ENCODE results near the gene MPLKIP.
"Not testable (repeated sequence)": the region's sequence is repeated elsewhere in the genome, so short reads cannot be mapped to it uniquely, and the experiment has no call there.

The MPLKIP gene

DNA sequence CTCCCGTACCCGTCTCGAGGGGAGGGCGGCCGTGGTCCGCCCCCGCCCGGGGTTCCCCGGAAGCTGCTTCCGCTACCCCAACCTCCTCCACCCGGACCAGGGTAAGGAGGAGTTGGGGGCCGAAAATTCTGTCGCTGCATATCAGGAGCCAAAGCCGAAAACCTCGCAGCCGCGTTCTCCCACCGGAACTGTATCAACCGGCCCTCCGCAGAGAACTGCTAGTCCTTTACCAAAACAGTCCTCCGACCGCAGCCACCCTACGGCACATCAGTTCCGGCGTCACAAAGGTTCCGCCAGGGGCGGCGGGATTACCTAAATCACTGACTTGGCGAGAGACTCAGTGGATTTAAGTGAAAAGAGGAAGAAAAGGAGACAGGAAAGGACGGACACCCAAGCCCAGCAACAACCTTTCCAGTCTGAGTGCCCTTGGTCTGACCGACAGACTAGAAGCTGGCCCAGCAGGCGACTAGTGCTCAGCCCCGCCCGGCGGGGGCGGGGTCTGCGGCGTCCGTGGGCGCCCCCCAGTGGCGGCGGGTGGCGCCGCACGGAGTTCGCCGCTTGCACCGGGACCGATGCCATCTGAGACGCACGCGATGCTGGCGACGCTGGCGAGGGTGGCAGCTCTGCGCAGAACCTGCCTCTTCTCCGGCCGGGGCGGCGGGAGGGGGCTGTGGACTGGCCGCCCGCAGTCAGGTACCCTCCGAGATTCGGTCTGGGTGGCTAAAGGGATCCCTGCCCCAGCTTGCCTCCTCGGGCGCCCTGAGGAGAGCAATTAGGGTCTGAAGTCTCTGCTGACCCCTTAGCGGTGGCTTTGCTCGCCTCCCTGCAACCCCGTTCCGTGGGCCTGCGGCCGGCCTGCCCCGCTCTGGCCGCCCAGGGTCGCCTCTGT, at the start of gene MPLKIP, which contains the start of gene SUGCT:
TSS of gene MPLKIP (minus strand) at position 195 of the 889 bp plus-strand sequence. CDS start at position 140, 55 bp downstream.
TSS of gene SUGCT (plus strand) at position 578 of the 889 bp plus-strand sequence.
- Histone ChIP-seq H3K27me3 (no peaks in the 10 kb centered on the region), H3K9ac (peak within 1 kb of the TSS; percentile 98), H3K9me3 (peaks cover 9% of the 10 kb centered on the region; the same call in 1 of the 2 replicates), H3K27ac (peak within 1 kb of the TSS; percentile 97), H3K36me3 (peaks cover 19% of the 10 kb centered on the region), H3K4me1 (peaks cover 17% of the 10 kb centered on the region), H3K4me2 (peak within 1 kb of the TSS; percentile 80), H3K4me3 (peak within 1 kb of the TSS; percentile 99), H4K20me1 (peaks cover 47% of the 10 kb centered on the region)
- TF ChIP-seq Cebpa-rat (IDR thresholded peaks at IDR 0.05), result no peak

DNA sequence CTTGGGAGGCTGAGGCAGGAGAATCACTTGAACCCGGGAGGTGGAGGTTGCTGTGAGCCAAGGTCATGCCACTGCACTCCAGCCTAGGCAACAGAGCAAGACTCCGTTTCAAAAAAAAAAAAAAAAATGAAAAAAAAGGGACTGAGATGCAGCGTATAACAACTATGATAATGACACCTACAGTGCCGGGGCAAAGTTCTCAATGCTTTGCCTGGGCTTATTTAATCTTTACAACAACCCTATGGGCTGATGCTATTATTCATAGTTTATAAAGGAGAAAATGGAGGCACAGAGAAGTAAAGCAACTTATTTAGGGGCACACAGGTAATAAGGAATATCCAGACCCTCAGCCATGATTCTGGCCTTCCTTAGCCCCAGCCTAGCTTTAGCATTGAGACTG, 48.0 kb upstream of the MPLKIP start:
- H3K4me1 ChIP-seq, result no peaks in the 10 kb centered on the region
- no peaks in the 10 kb centered on the region for H3K36me3 ChIP-seq
- H3K4me3 ChIP-seq, result no peak overlapping the region
- H4K20me1 ChIP-seq, result no peaks in the 10 kb centered on the region
- no peak overlapping the region for H3K4me2 ChIP-seq
- H3K9ac ChIP-seq, result no peak overlapping the region
- no peaks in the 10 kb centered on the region for H3K27me3 ChIP-seq
- no peaks in the 10 kb centered on the region for H3K9me3 ChIP-seq
- TF ChIP-seq Cebpa-rat (IDR thresholded peaks at IDR 0.05), result no peak
- no peak overlapping the region for H3K27ac ChIP-seq

DNA sequence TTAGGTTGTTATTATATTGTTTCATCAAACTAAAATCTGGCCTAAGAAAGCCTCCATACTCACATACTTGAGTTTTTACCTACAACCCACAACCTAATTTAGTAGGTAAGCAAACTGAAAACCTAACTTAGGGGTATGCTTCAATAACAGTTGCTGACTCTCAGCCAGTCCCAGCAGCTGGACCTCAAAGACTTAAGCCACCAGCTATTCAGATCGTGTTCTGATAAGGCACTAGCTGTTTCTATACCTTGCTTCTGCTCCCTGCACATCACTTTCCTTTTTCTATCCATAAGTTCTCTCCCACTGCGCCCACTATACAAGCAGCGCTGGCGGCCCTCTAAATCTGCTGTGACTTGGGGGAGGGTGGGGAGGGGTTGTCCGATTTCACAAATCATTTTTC, 42.6 kb upstream of the MPLKIP start:
- Histone ChIP-seq H3K36me3 (no peaks in the 10 kb centered on the region), H3K4me3 (no peak overlapping the region), H3K4me2 (no peak overlapping the region), H3K9me3 (no peaks in the 10 kb centered on the region), H3K27ac (no peak overlapping the region), H4K20me1 (no peaks in the 10 kb centered on the region), H3K9ac (no peak overlapping the region), H3K27me3 (no peaks in the 10 kb centered on the region), H3K4me1 (no peaks in the 10 kb centered on the region)
- no peak for TF ChIP-seq Cebpa-rat (IDR thresholded peaks at IDR 0.05)

DNA sequence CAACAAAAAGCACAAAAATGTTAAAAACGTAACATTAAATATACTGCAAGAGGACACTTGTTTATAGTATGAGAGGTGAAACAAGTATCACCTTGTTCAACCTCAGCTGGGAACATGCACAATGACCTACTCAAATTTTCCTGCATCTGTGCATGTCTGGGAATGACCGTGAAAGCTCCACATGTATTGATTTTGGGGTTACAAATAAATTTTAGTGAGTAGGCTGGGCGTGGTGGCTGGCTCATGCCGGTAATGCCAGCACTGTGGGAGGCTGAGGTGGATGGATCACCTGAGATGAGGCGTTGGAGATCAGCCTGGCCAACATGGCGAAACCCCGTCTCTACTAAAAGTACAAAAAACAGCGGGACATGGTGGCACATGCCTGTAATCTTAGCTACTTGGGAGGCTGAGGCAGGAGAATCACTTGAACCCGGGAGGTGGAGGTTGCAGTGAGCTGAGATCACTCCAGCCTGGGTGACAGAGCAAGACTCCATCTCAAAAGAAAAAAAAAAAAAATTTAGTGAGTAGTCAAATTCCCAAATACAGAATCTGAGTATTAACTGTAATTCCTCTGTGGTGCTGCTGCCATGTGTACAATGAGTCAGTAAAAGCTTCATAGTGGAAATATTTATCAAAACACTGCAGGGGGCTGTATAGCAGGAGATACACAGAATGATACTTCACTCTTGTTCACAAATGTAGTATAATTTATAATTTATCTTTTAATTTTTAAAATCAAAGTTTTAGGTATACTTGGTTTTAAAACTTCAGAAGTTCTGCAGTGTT, 41.5 kb upstream of the MPLKIP start:
- no peak overlapping the region for H3K4me2 ChIP-seq
- no peaks in the 10 kb centered on the region for H3K4me1 ChIP-seq
- no peaks in the 10 kb centered on the region for H3K27me3 ChIP-seq
- no peak overlapping the region for H3K4me3 ChIP-seq
- no peaks in the 10 kb centered on the region for H4K20me1 ChIP-seq
- H3K27ac ChIP-seq, result no peak overlapping the region
- no peaks in the 10 kb centered on the region for H3K9me3 ChIP-seq
- no peak overlapping the region for H3K9ac ChIP-seq
- no peak for TF ChIP-seq Cebpa-rat (IDR thresholded peaks at IDR 0.05)
- no peaks in the 10 kb centered on the region for H3K36me3 ChIP-seq

DNA sequence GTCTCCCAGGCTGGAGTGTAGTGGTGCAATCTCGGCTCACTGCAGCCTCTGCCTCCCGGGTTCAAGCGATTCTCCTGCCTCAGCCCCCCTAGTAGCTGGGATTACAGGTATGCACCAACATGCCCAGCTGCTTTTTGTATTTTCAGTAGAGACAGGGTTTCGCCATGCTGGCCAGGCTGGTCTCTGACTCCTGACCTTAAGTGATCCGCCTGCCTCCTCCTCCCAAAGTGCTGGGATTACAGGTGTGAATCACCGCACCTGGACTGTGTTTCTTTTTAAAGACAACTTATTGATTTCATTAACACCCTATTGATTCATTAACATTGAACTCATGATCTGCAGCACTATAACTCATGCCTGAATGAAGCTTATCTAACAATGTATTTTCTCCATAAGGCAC, 40.8 kb upstream of the MPLKIP start:
- not testable (repeated sequence) for H3K9me3 ChIP-seq, H3K27ac ChIP-seq, H4K20me1 ChIP-seq, H3K4me3 ChIP-seq, H3K4me2 ChIP-seq, H3K27me3 ChIP-seq, H3K36me3 ChIP-seq, H3K9ac ChIP-seq, H3K4me1 ChIP-seq

DNA sequence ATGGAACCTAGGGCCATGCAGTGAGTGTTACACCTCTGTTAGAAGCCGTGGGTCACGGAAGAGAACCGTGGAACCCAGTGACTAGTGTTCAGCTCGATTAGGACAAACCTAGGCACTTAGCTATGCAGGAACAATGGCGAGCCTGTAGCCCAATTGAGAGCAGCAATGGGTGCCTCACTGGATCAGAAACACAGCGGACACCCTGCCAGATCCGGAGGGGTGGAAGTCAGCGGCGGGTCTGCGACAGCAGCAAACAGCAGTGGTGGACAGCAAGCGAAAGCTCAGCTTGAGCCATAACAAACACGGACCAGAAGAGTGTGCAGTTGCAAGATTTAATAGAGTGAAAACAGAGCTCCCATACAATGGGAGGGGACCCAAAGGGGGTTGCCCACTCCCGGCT, 38.7 kb upstream of the MPLKIP start:
- H3K27me3 ChIP-seq, H3K4me1 ChIP-seq, H3K36me3 ChIP-seq, H3K9me3 ChIP-seq, H3K4me3 ChIP-seq, H3K4me2 ChIP-seq, H3K27ac ChIP-seq, H3K9ac ChIP-seq, H4K20me1 ChIP-seq: not testable (repeated sequence)

DNA sequence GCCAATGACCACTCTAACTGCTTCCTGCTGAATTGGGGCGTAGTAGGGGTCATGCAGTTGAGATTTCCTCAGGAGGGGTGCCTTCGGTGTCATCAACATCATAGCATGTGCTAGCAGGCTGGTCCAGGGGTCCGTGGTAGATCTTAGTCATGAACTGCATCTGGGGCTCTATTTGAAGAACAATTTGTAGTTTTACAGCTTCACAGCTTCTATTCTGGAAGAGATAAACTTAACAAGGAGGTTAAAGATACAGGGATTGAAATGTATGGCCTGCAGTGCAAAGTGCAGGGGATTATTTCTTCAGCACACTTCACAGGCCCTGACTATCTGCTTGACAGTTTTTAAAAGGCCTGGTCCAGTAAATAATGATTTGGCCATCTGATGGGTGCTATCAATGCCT, 33.8 kb upstream of the MPLKIP start:
- H3K9ac ChIP-seq, H4K20me1 ChIP-seq, H3K27ac ChIP-seq, H3K27me3 ChIP-seq, H3K9me3 ChIP-seq, H3K4me2 ChIP-seq, H3K36me3 ChIP-seq, H3K4me3 ChIP-seq, H3K4me1 ChIP-seq: not testable (repeated sequence)

DNA sequence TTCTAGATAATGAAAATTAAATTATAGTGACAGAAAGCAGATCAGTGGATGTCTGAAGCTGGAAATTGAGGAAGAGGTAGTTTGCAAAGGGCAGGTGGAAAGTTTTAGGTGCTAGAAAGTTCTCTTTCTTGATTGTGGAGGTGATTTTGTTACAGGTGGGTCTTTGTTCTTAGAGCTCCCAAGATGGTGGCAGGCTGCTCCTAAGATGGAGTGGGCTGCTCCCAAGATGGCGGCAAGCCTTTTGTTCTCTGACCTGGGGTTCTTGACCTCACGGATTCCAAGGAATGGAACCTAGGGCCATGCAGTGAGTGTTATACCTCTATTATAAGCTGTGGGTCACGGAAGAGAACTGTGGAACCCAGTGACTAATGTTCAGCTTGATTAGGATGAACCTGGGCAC, 32.9 kb upstream of the MPLKIP start:
- TF ChIP-seq Cebpa-rat (IDR thresholded peaks at IDR 0.05), result no peak
- H3K4me1 ChIP-seq, result no peaks in the 10 kb centered on the region

DNA sequence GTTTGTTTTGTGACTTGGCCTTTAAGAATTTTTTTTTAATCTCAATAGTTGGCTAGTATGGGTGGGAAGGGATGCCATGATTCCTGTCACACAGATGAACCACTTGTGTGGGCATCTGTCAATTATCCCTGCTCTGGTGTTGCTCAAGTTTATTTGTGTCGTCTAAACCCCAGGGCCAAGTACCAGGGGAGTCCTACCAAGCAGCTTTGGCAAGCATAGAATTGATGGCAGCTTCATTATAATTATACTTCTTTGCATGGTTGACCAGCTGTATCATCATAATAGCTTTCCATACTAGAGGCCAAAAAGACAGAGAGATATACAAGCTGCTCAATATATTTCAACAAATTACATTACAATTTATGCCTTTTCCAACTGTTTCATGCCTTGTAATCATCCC, 30.8 kb upstream of the MPLKIP start:
- no peak overlapping the region for H3K27ac ChIP-seq
- H3K4me2 ChIP-seq, result no peak overlapping the region
- no peaks in the 10 kb centered on the region for H3K27me3 ChIP-seq
- no peak for TF ChIP-seq Cebpa-rat (IDR thresholded peaks at IDR 0.05)
- H3K9me3 ChIP-seq, result no peaks in the 10 kb centered on the region
- no peaks in the 10 kb centered on the region for H3K36me3 ChIP-seq
- no peaks in the 10 kb centered on the region for H4K20me1 ChIP-seq
- no peak overlapping the region for H3K4me3 ChIP-seq
- H3K4me1 ChIP-seq, result no peaks in the 10 kb centered on the region
- H3K9ac ChIP-seq, result no peak overlapping the region

More for the DNA sequence above, 32.9 kb upstream of the MPLKIP start:
- Histone ChIP-seq H3K27ac (no peak overlapping the region), H3K27me3 (no peaks in the 10 kb centered on the region), H3K4me2 (no peak overlapping the region), H3K4me3 (no peak overlapping the region), H3K9me3 (no peaks in the 10 kb centered on the region), H3K9ac (no peak overlapping the region), H4K20me1 (no peaks in the 10 kb centered on the region), H3K36me3 (no peaks in the 10 kb centered on the region)

DNA sequence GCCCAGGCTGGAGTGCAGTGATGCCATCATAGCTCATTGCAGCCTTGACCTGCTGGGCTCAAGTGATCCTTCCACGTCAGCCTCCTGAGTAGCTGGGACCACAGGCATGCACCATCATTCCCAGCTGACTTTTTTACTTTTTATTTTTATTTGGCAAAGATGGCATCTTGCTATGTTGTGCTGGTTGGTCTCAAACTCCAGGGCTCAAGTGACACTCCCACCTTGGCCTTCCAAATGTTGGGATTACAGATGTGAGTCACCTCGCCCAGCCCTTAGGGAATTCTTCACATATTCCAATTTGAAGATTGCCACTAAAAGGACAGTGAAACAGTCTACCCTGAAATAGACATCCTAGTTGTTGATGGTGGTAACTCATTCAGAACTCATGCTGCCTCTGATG, 28.1 kb upstream of the MPLKIP start:
- H3K27ac ChIP-seq, result no peak overlapping the region
- no peak overlapping the region for H3K4me3 ChIP-seq
- H3K36me3 ChIP-seq, result no peaks in the 10 kb centered on the region
- no peaks in the 10 kb centered on the region for H4K20me1 ChIP-seq
- no peak overlapping the region for H3K4me2 ChIP-seq
- H3K9ac ChIP-seq, result no peak overlapping the region
- H3K4me1 ChIP-seq, result no peaks in the 10 kb centered on the region
- no peak for TF ChIP-seq Cebpa-rat (IDR thresholded peaks at IDR 0.05)
- H3K27me3 ChIP-seq, result no peaks in the 10 kb centered on the region
- H3K9me3 ChIP-seq, result no peaks in the 10 kb centered on the region

Data from BLaER1 (cell line).